ENCODE data around the gene GTF2IRD1. TPM values are rescaled to one million over a fixed set of nuclear protein-coding genes. Genes with fewer than 3 reads are reported as not detected.

GTF2IRD1 gene
- polyA plus RNA-seq, 1 of the 3 experiments (the other 2 are of a cell fraction) = 26.4 TPM

DNA sequence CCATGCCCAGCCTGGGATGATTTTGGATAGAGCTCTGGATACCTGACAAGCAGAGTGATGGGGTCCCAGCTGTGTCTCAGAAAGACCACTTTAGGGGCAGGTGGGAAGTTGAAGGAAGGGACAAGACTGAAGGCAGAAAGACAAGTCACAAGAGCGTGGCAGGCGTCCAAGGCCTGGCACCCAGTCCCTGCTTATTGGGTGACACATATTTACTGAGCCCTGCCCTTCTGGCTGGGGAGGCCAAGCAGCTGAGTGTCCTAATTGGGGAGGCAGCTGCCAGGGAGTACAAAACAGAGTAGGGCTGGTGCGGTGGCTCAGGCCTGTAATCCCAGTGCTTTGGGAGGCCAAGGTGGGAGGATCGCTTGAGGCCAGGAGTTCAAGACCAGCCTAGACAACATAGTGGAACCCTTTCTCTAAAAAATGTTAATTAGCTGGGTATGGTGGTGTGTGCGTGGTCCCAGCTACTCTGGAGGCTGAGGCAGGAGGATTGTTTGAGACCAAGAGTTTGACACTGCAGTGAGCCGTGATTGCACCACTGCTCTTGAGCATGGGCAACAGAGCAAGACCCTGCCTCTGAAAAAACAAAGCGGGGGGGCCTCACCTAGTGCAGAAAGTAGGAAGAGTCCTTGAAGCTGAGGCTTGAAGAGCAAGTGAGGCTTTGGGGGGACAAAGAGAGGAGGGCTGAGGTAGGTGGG lies 150.8 kb downstream of the GTF2IRD1 start:
- H3K4me3 ChIP-seq (ENCODE audit: low read depth in 2 of 2, low read length in 1 of 2) = no peak overlapping the region
- CTCF ChIA-PET = interaction anchor here (1.1 to 2.2 kb wide), 3 partner anchors 37 to 203 kb away, joined by 4 to 6 read pairs (median 5); no protein-coding TSS in a partner anchor
- no peak for DNase-seq
- H3K36me3 ChIP-seq (replicated peaks in 1 of 2; ENCODE audit: control insufficient read depth in 1 of 2, insufficient read depth in 2 of 2, low read length in 1 of 2) = no peaks in the 10 kb centered on the region
- no peaks in the 10 kb centered on the region for H3K79me2 ChIP-seq (ENCODE audit: insufficient read depth)
- H3K9me2 ChIP-seq = no peaks in the 10 kb centered on the region
- H3K9me3 ChIP-seq = no peaks in the 10 kb centered on the region
- POLR2A ChIA-PET = interaction anchor here (1.0 kb wide), 1 partner anchor 20 kb away, joined by 5 read pairs; no protein-coding TSS in a partner anchor
- H4K20me1 ChIP-seq (ENCODE audit: insufficient read depth) = no peaks in the 10 kb centered on the region
- WGBS (ENCODE audit: low lambda C conversion rate) = 93% methylated on average over 7 of the region's 7 CpGs
- TF ChIP-seq EP300 (IDR thresholded peaks at IDR 0.05; ENCODE audit: borderline replicate concordance in 1 of 2, low read depth in 1 of 2, low read length in 1 of 2) (no peak), EZH2phosphoT487 (IDR thresholded peaks at IDR 0.05; ENCODE audit: borderline replicate concordance, low read depth) (no peak), RCOR1 (IDR thresholded peaks at IDR 0.05; ENCODE audit: low read length) (no peak), IRF3 (IDR thresholded peaks at IDR 0.05; ENCODE audit: low read depth, low read length) (no peak), GABPA (IDR thresholded peaks at IDR 0.05; ENCODE audit: low read depth) (no peak), FOXM1 (IDR thresholded peaks at IDR 0.05; ENCODE audit: low read depth) (no peak), TEAD4 (IDR thresholded peaks at IDR 0.05; ENCODE audit: borderline replicate concordance, insufficient read depth) (no peak), SMC3 (IDR thresholded peaks at IDR 0.05; ENCODE audit: low read depth, low read length) (no peak), MAX (IDR thresholded peaks at IDR 0.05; ENCODE audit: low read depth) (no peak), RXRA (IDR thresholded peaks at IDR 0.05; ENCODE audit: borderline replicate concordance, low read depth) (no peak), NFIC (IDR thresholded peaks at IDR 0.05; ENCODE audit: borderline replicate concordance) (no peak), PBX3 (IDR thresholded peaks at IDR 0.05) (no peak), MEF2A (IDR thresholded peaks at IDR 0.05; ENCODE audit: borderline replicate concordance, low read depth) (no peak), JUND (IDR thresholded peaks at IDR 0.05) (no peak), RFX5 (IDR thresholded peaks at IDR 0.05; ENCODE audit: low read length) (no peak)
- TF ChIP-seq, protein P1, sequence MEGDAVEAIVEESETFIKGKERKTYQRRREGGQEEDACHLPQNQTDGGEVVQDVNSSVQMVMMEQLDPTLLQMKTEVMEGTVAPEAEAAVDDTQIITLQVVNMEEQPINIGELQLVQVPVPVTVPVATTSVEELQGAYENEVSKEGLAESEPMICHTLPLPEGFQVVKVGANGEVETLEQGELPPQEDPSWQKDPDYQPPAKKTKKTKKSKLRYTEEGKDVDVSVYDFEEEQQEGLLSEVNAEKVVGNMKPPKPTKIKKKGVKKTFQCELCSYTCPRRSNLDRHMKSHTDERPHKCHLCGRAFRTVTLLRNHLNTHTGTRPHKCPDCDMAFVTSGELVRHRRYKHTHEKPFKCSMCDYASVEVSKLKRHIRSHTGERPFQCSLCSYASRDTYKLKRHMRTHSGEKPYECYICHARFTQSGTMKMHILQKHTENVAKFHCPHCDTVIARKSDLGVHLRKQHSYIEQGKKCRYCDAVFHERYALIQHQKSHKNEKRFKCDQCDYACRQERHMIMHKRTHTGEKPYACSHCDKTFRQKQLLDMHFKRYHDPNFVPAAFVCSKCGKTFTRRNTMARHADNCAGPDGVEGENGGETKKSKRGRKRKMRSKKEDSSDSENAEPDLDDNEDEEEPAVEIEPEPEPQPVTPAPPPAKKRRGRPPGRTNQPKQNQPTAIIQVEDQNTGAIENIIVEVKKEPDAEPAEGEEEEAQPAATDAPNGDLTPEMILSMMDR (IDR thresholded peaks at IDR 0.05) = no peak
- TF ChIP-seq, protein P2, sequence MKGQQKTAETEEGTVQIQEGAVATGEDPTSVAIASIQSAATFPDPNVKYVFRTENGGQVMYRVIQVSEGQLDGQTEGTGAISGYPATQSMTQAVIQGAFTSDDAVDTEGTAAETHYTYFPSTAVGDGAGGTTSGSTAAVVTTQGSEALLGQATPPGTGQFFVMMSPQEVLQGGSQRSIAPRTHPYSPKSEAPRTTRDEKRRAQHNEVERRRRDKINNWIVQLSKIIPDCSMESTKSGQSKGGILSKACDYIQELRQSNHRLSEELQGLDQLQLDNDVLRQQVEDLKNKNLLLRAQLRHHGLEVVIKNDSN (IDR thresholded peaks at IDR 0.05; ENCODE audit: borderline replicate concordance, low read depth) = no peak
- peaks cover 0 to 10% of the 10 kb centered on the region in 2 experiments; a peak in 1 of 4 replicates for H3K4me1 ChIP-seq (ENCODE audit: control insufficient read depth in 1 of 2, insufficient read depth in 2 of 2, low read depth in 1 of 2, low read length in 1 of 2)
- H3K27me3 ChIP-seq (ENCODE audit: insufficient read depth) = no peaks in the 10 kb centered on the region
- no peak overlapping the region for H3K27ac ChIP-seq (ENCODE audit: low read depth in 2 of 2, low read length in 1 of 2)
- H2AFZ ChIP-seq (ENCODE audit: low read depth) = no peak overlapping the region
- no peak overlapping the region for H3K4me2 ChIP-seq
- no peak overlapping the region for H3K9ac ChIP-seq
- H3F3A ChIP-seq (replicated peaks; ENCODE audit: insufficient read depth) = peaks cover 7% of the 10 kb centered on the region
